Gastrocnemius medialis (tissue), 4 donors: ENCODE data around the gene LSP1. TPM values are rescaled to one million over a fixed set of nuclear protein-coding genes. Genes with fewer than 3 reads are reported as not detected.
A peak's percentile ranks its signal among the peaks of the same experiment; 100 is the strongest.

Experiments
- ATAC-seq, 2 donors: fragments of 150-250 bp; one replicate each; pipeline ENCODE4 v1.9.1; 2016
- DNase-seq, 2 donors: peaks; one replicate each; pipeline ENCODE4 v3.0.0-alpha.2; 2019
- H3K27ac ChIP-seq, 4 donors: fragments of 200-600 bp; sonication (generic); 1 replicate in 1 of 4; 2 replicates in 3 of 4; pipeline ENCODE4 v1.5.1; 2016 to 2018; ENCODE audit warnings: mild to moderate bottlenecking in 2 of 4, moderate library complexity in 1 of 4
- H3K27me3 ChIP-seq, 3 donors: fragments of 200-600 bp; sonication (generic) in 2 of 3; 1 replicate in 1 of 3; 2 replicates in 2 of 3; pipeline versions ENCODE4 v1.5.1 to v1.6.0; 2016 to 2019; ENCODE audit warnings: mild to moderate bottlenecking in 1 of 3, moderate library complexity in 1 of 3
- H3K36me3 ChIP-seq, 2 donors: fragments of 200-600 bp; sonication (generic) in 1 of 2; one replicate each; pipeline ENCODE4 v1.5.1; 2017 to 2018
- H3K4me1 ChIP-seq, 2 donors: fragments of 200-600 bp; sonication (generic) in 1 of 2; one replicate each; pipeline ENCODE4 v1.5.1; 2016 to 2017; ENCODE audit warnings: mild to moderate bottlenecking in 2 of 2
- H3K4me3 ChIP-seq, 4 donors: fragments of 200-600 bp; sonication (generic) in 3 of 4; 1 replicate in 1 of 4; 2 replicates in 3 of 4; pipeline ENCODE4 v1.5.1; 2016 to 2019; ENCODE audit warnings: mild to moderate bottlenecking in 2 of 4
- H3K9me3 ChIP-seq, 3 donors: fragments of 200-600 bp; sonication (generic) in 2 of 3; 1 replicate in 1 of 3; 2 replicates in 2 of 3; pipeline ENCODE4 v1.5.1; 2016 to 2019
- CTCF ChIP-seq, 5 experiments: fragments of 450-650 bp in 3 of 5; fragments of 200-600 bp in 2 of 5; sonication (generic) in 2 of 5; IDR thresholded peaks in 4 of 5; conservative IDR thresholded peaks in 1 of 5; 1 replicate in 4 of 5; 2 replicates in 1 of 5; pipeline ENCODE4 v1.5.1; 2016 to 2019; ENCODE audit warnings: antibody characterized with exemption in 5 of 5, mild to moderate bottlenecking in 3 of 5, moderate library complexity in 3 of 5
- POLR2A ChIP-seq, 2 donors: fragments of 450-650 bp; IDR thresholded peaks; one replicate each; pipeline ENCODE4 v1.6.1; 2017; ENCODE audit warnings: antibody characterized with exemption in 2 of 2, mild to moderate bottlenecking in 2 of 2, moderate library complexity in 2 of 2
- in situ Hi-C, 4 donors: fragments of 200-750 bp; cut with MboI; loops; one replicate each; pipeline versions ENCODE4 v1.15.0 to v1.8.0; 2017; ENCODE audit warnings: low sequenced_read_pairs in 4 of 4
- intact Hi-C: fragments of 100-400 bp; cut with DNase I; formaldehyde crosslinking; loops from one replicate; pipeline ENCODE4 v1.15.1; 2023; ENCODE audit warnings: low total_unique reads
- total RNA-seq, 4 donors: library from RNA; depleted of rRNA; stranded (reverse); fragments of >200 nt; gene quantifications; one replicate each; pipeline versions ENCODE4 v1.1.0 to v1.2.3, GENCODE V29; 2016

Gene LSP1
- total RNA-seq, 4 donors from 2014 or later, result 3.0 to 13.5 (median 5.5) TPM

DNA sequence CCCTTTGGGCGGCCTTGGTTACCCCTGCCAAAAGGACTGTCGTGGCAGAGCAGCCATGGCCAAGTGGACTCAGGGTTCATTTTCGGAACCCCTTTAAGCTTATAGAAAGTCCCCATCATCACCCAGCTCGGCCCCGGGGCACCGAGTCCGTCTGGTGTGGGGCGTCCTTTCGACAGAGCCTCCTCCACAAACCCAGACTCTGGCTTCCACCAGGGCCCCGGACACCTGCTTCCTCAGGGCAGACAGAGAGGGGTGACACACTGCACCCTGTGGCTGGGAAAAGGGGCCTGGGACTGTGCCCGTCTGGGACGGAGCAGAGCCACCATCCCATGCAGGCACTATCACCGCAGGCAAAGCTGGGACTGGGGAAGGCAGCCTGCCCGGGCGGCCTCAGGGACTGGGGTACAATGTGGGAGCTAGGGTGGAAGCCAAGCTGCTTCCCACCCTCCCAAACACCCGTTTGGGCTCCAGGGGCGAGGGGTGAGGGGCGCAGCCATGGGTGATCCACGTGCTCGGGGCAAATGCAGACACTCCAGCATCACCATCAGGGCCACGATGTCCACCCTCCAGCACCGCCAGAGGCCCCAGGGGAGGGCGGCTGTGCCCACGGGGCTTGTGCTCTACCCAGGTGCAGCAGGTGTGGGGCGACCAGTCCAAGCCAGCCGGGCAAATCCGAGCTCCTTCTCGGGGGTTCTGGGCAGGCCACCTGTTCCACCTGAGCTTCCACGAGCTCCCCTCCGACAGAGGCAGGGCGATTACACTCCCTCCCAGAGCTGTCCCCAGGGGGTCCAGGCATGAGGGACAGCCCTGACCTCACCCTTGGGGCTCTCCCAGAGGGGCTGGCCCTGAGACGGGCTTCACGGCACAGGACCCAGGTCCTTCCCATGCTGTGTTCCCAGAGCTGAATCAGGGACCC, 82.5 kb downstream of the LSP1 start:
- in situ Hi-C loops, result no loop called here

GRCh38 chr11:1936072-1936780, 83.3 kb downstream of the LSP1 start:
- no peak for ATAC-seq
- H3K4me1 ChIP-seq, result peaks cover 0 to 6% of the 10 kb centered on the region in 2 donors
- TF ChIP-seq CTCF (IDR thresholded peaks at IDR 0.05 in 4 of 5, conservative IDR thresholded peaks at IDR 0.05 in 1 of 5), result no peak
- no peak for TF ChIP-seq POLR2A (IDR thresholded peaks at IDR 0.05)
- no peaks in the 10 kb centered on the region for H3K27me3 ChIP-seq
- H3K36me3 ChIP-seq, result peaks cover 0 to 11% of the 10 kb centered on the region in 2 donors
- peak overlapping the region in 2 of 4 donors; percentile 67 to 78 for H3K27ac ChIP-seq
- H3K4me3 ChIP-seq, result no peak overlapping the region
- in situ Hi-C loops (no loop called here), intact Hi-C loops (no loop called here)
- no peaks in the 10 kb centered on the region for H3K9me3 ChIP-seq
- DNase-seq, result no peak

More for the DNA sequence above, 82.5 kb downstream of the LSP1 start:
- ATAC-seq (no peak), DNase-seq (peak in 1 of 2 donors; percentile 1)
- Histone ChIP-seq H3K4me1 (peaks cover 0 to 6% of the 10 kb centered on the region in 2 donors), H3K9me3 (no peaks in the 10 kb centered on the region), H3K36me3 (peaks cover 0 to 11% of the 10 kb centered on the region in 2 donors), H3K27ac (peak overlapping the region in 2 of 4 donors; percentile 24 to 78), H3K27me3 (no peaks in the 10 kb centered on the region), H3K4me3 (no peak overlapping the region)
- intact Hi-C loops, result loop anchor here (2.0 kb wide), 1 partner anchor 23 kb away; no protein-coding TSS in a partner anchor
- no peak for TF ChIP-seq CTCF (IDR thresholded peaks at IDR 0.05 in 4 of 5, conservative IDR thresholded peaks at IDR 0.05 in 1 of 5)

DNA sequence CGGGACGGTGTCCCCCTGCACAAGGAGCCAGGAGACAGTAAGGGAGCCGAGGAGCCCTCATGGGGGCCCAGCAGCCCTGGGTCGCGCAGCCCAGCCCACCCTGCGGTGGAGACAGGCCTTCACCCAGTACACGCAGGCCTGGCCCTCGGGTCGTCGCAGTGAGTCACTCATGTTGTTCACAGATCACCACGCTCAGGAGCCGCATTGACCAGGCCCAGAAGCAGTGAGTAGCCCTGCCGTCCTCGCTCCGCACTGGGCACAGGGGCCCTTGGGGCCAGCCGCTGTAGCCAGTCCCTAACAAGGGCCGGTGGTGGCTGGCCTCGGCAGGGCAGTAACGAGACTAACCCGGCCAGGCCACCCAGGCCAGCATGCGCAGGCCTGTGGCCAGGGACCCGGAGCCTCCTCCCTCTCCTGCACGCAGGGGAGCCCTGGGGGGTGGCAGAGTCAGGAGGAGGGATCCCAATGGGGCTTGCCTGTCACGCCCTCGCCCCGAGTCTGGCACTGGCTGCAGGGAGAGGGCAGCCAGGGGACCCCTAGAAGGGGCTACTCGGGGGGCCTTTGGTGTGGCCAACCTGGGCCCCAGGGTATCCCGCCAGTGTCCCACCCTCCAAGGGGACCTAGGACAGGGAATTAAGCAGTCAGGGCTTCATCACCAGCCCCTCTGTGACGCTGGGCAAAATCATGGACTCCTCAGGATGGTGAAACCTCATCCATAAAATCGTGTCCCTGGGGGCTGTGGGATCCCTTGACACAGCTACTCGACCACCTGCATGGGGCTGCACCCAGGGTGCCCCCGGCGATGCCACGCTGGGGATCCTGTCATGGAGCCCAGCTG, 84.1 kb downstream of the LSP1 start:
- Histone ChIP-seq H3K9me3 (no peaks in the 10 kb centered on the region), H3K27me3 (no peaks in the 10 kb centered on the region), H3K27ac (peak overlapping the region in 2 of 4 donors; percentile 67 to 78), H3K4me3 (no peak overlapping the region), H3K36me3 (peaks cover 0 to 11% of the 10 kb centered on the region in 2 donors), H3K4me1 (peaks cover 0 to 2% of the 10 kb centered on the region in 2 donors)
- ATAC-seq (no peak), DNase-seq (peak; percentile 1 to 25)
- TF ChIP-seq POLR2A (IDR thresholded peaks at IDR 0.05), result no peak
- TF ChIP-seq CTCF (IDR thresholded peaks at IDR 0.05 in 4 of 5, conservative IDR thresholded peaks at IDR 0.05 in 1 of 5), result no peak
- intact Hi-C loops, result no loop called here
- in situ Hi-C loops, result no loop called here

DNA sequence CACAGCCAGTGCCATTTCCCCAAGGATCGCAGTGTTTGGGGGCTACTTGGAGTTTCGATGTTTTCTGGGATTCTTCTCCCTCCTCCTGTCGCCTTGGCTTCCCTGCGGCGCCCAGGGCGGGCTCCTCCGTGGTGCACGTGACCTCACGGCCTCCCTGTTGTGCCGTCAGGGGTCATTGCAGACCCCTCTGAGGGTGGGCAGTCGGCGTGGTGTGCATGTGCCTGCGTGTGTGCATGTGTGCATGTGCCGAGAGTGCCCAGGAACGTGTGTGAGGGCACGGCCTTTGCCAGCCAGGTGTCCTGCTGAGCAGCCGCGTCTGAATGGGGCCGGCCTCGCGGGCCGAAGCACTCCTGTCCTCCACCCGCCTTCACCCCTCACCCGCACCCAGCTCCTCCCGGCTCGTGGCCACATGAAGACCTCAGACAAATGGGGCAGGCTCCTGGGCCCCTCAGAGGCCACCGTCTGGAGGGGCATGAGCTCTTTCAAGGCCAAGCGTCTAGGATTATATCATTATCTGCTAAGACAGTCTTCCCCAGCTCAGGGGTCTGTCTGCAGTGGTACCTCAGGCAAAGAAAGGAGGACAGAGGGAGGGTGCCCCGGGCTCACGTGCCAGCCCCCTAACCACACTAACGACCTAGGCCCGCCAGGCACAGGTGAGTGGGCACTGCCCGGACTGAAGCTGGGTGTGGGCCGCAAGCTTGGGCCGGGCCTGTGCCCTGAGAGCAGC, 84.9 kb downstream of the LSP1 start:
- Histone ChIP-seq H3K36me3 (peaks cover 0 to 11% of the 10 kb centered on the region in 2 donors), H3K4me3 (no peak overlapping the region), H3K27ac (peak overlapping the region in 2 of 4 donors; percentile 67 to 78), H3K9me3 (no peaks in the 10 kb centered on the region), H3K27me3 (no peaks in the 10 kb centered on the region), H3K4me1 (no peaks in the 10 kb centered on the region)
- in situ Hi-C loops, result no loop called here
- TF ChIP-seq POLR2A (IDR thresholded peaks at IDR 0.05) (no peak), CTCF (IDR thresholded peaks at IDR 0.05 in 4 of 5, conservative IDR thresholded peaks at IDR 0.05 in 1 of 5) (no peak)
- peak in 1 of 2 donors; percentile 6 for ATAC-seq
- intact Hi-C loops, result no loop called here
- DNase-seq, result peak; percentile 1 to 46
